HFFc6 (cell line): Measurements from ENCODE around the gene IL1RL1. TPM values are rescaled to one million over a fixed set of nuclear protein-coding genes. Genes with fewer than 3 reads are reported as not detected.
A peak's percentile ranks its signal among the peaks of the same experiment; 100 is the strongest.

Source experiments
- DNase-seq: peaks from one replicate; pipeline ENCODE4 v3.0.0-alpha.2; 2018
- H3K27ac Mint-ChIP-seq: 2 replicates; pipeline ENCODE4 v1.8.0; 2020; ENCODE audit warnings: mild to moderate bottlenecking, mixed read lengths
- H3K27me3 Mint-ChIP-seq: 2 replicates; pipeline ENCODE4 v1.8.0; 2021; ENCODE audit warnings: mild to moderate bottlenecking, moderate library complexity, mixed read lengths; ENCODE audit not compliant: insufficient read depth
- H3K36me3 Mint-ChIP-seq: 2 replicates; pipeline ENCODE4 v1.8.0; 2021; ENCODE audit warnings: low read depth, mixed read lengths
- H3K4me1 Mint-ChIP-seq: 2 replicates; pipeline ENCODE4 v1.8.0; 2020; ENCODE audit warnings: low read depth, mixed read lengths
- H3K4me3 Mint-ChIP-seq: 2 replicates; pipeline ENCODE4 v1.8.0; 2020; ENCODE audit warnings: mild to moderate bottlenecking, moderate library complexity, mixed read lengths
- H3K9me3 Mint-ChIP-seq: 2 replicates; pipeline ENCODE4 v1.8.0; 2020; ENCODE audit warnings: mild to moderate bottlenecking, mixed read lengths
- CTCF ChIP-seq: fragments of 200-600 bp; sonication (generic); IDR thresholded peaks from 2 replicates; pipeline ENCODE4 v1.5.0; 2021; ENCODE audit warnings: antibody characterized with exemption, mild to moderate bottlenecking
- total RNA-seq, 6 experiments: library from RNA; stranded (reverse); fragmentation: NEBNext Ultra II Directional; extraction: Animal tissue kit (Norgen Biotek cat#: 25700); gene quantifications; 2 replicates in 1 of 6; 3 replicates in 5 of 6; pipeline ENCODE4 v1.2.3, GENCODE V29; 2021

Gene IL1RL1
- total RNA-seq, 6 experiments from 2014 or later, result not detected

- Mint-ChIP-seq H3K4me1 (peaks cover 5% of the 10 kb centered on the region; the same call in 1 of the 2 replicates), H3K36me3 (no peaks in the 10 kb centered on the region), H3K27me3 (peaks cover 17% of the 10 kb centered on the region), H3K9me3 (no peaks in the 10 kb centered on the region), H3K4me3 (peak overlapping the region; percentile 85), H3K27ac (no peak overlapping the region)
- TF ChIP-seq CTCF, result no peak
- DNase-seq, result no peak
Measured at GRCh38 chr2:102356381-102356712, 45.0 kb downstream of the IL1RL1 start.

DNA sequence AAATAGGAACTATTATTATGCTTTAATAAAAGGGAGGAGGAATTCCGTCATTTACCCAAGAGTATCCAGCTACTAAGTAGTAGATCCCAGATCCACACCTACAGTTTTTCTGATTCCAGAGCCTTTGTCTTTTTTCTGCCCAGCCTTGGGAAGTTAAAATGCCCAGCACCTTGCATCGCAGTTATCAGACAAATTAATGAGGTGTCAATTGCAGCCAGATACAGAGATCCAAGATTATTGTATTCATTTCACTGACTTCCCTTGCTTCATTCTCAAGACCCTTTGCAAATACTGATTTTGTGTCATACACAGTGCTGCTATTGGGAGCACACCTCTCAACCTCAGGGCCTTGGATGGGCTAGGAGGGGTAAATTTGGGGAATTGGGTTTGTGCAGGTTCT is 45.4 kb downstream of the IL1RL1 start:
- peaks cover 17% of the 10 kb centered on the region for H3K27me3 Mint-ChIP-seq
- no peaks in the 10 kb centered on the region for H3K9me3 Mint-ChIP-seq
- no peak for DNase-seq
- H3K27ac Mint-ChIP-seq, result no peak overlapping the region
- H3K4me3 Mint-ChIP-seq, result no peak overlapping the region
- no peak for TF ChIP-seq CTCF
- peaks cover 5% of the 10 kb centered on the region; the same call in 1 of the 2 replicates for H3K4me1 Mint-ChIP-seq
- no peaks in the 10 kb centered on the region for H3K36me3 Mint-ChIP-seq

GRCh38 chr2:102357937-102358336 is 46.6 kb downstream of the IL1RL1 start:
- Mint-ChIP-seq H3K27me3 (peaks cover 14% of the 10 kb centered on the region), H3K4me1 (peaks cover 5% of the 10 kb centered on the region; the same call in 1 of the 2 replicates)

GRCh38 chr2:102358496-102358895 is 47.1 kb downstream of the IL1RL1 start:
- TF ChIP-seq CTCF, result no peak
- Mint-ChIP-seq H3K4me1 (peaks cover 5% of the 10 kb centered on the region; the same call in 1 of the 2 replicates), H3K9me3 (no peaks in the 10 kb centered on the region), H3K27ac (no peak overlapping the region), H3K4me3 (no peak overlapping the region), H3K36me3 (no peaks in the 10 kb centered on the region), H3K27me3 (peaks cover 14% of the 10 kb centered on the region)
- no peak for DNase-seq

More at GRCh38 chr2:102357937-102358336, 46.6 kb downstream of the IL1RL1 start:
- no peak overlapping the region for H3K27ac Mint-ChIP-seq
- DNase-seq, result no peak
- no peaks in the 10 kb centered on the region for H3K9me3 Mint-ChIP-seq
- no peak overlapping the region for H3K4me3 Mint-ChIP-seq
- no peaks in the 10 kb centered on the region for H3K36me3 Mint-ChIP-seq
- no peak for TF ChIP-seq CTCF

GRCh38 chr2:102359527-102359926 is 48.2 kb downstream of the IL1RL1 start:
- H3K27me3 Mint-ChIP-seq, result peaks cover 14% of the 10 kb centered on the region
- TF ChIP-seq CTCF, result no peak

More at GRCh38 chr2:102359527-102359926, 48.2 kb downstream of the IL1RL1 start:
- Mint-ChIP-seq H3K27ac (no peak overlapping the region), H3K36me3 (no peaks in the 10 kb centered on the region), H3K9me3 (no peaks in the 10 kb centered on the region), H3K4me1 (peaks cover 5% of the 10 kb centered on the region; the same call in 1 of the 2 replicates), H3K4me3 (no peak overlapping the region)
- DNase-seq, result no peak
